GM19452 (cell line): Measurements from ENCODE around the gene WIPF3.
"Not testable (repeated sequence)": the region's sequence is repeated elsewhere in the genome, so short reads cannot be mapped to it uniquely, and the experiment has no call there.

Source experiments
- ATAC-seq: cut with Tn5 transposase; IDR thresholded peaks from one replicate; pipeline ENCODE4 v1.9.1; 2021; ENCODE audit not compliant: unreplicated experiment

Gene WIPF3

GRCh38 chr7:29946428-29947186, 140.3 kb downstream of the WIPF3 start:
- no peak for ATAC-seq

- ATAC-seq: no peak
These were observed 142.3 kb downstream of the WIPF3 start for GRCh38 chr7:29948587-29948986.

- ATAC-seq: no peak
These were observed 144.2 kb downstream of the WIPF3 start for GRCh38 chr7:29950480-29950879.

- no peak for ATAC-seq
These were observed 144.9 kb downstream of the WIPF3 start for GRCh38 chr7:29951206-29951605.

GRCh38 chr7:29953726-29954347, 147.5 kb downstream of the WIPF3 start:
- no peak for ATAC-seq

- no peak for ATAC-seq
These were observed 148.9 kb downstream of the WIPF3 start for GRCh38 chr7:29955075-29955792.

- ATAC-seq: peak; percentile 86
These were observed 149.6 kb downstream of the WIPF3 start for GRCh38 chr7:29955799-29956486.

GRCh38 chr7:29956487-29956836, 150.2 kb downstream of the WIPF3 start:
- ATAC-seq: peak; percentile 28

DNA sequence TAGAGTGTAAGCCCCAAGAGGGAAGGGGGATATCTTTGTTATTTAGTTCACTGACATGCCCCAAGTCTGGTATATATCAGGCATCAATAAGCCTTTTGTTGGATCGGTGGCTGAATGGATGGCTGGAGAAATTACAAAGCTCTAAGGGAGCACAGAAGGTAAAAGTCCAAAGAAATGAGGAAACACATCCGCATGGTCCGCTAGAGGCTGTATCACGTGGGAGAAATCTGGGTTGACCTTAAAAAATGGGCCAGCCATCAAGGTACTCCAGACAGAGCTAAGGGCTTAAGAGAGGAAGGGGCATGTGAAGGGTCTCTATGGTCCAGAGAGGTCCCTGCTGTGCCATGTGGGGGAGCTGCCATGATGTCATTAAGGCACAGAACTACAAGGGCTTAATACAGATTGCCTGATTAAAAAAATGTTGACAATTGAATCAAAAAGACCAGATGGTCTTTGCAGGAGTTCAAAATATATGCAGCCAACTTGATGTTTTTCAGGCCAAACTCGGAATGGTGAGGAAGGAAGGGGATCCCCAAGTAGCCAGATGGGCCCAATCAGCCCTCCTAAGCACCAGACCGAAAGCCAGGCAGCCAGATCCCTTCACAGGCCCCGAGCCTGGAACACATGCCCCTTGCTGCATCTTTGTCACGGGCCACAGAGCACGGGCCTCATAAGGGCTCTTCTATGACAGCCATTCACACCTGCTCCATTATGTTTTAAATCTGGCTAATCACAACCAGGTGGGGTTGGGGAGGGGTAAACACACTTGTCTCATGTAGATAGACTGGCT, 151.4 kb downstream of the WIPF3 start:
- no peak for ATAC-seq

GRCh38 chr7:29958667-29959358, 152.5 kb downstream of the WIPF3 start:
- no peak for ATAC-seq

GRCh38 chr7:29961611-29962010, 155.3 kb downstream of the WIPF3 start:
- ATAC-seq: not testable (repeated sequence)

DNA sequence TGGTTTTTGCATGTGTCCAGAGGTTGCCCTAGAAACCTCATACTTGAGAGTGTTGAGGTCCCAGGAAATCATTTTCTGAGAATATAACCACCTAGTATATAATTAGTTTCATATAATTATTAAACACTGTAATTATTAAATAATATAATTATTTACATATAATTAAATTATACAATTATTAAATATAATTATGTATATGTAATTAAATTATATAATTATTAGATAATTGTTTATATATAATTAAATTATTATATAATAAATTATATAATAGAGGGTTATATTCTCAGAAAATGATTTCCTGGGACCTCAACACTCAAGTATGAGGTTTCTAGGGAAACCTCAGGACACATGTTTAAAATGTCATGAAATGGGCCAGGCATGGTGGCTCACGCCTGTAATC, 155.7 kb downstream of the WIPF3 start:
- no peak for ATAC-seq

DNA sequence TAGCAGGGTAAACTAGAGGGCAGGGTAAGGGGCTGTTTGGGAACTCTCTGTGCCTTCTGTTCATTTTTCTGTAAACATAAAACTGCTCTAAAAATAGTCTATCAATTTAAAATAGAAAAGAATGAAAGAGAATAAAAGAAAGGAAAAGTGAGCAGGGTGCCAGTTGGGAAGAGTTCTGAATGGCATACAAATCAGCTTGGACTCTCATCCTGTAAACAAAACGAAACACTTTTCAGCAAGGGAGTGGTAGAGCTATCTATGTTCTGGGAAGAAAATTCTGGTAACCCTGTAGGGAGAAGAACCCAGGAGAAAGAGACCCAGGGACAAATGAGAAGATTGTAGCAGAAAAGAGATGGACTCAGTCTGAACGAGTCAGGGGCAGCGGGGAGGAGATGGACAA, 158.7 kb downstream of the WIPF3 start:
- no peak for ATAC-seq
